ENCODE data around the gene B4GALT5.

B4GALT5 gene

GRCh38 chr20:49649672-49650071, 64.0 kb downstream of the B4GALT5 start:
- H4K91ac ChIP-seq (ENCODE audit: low read length) = no peak overlapping the region
- no peaks in the 10 kb centered on the region for H3K27me3 ChIP-seq (ENCODE audit: control insufficient read depth in 1 of 2, insufficient read depth in 1 of 2, low read length in 2 of 2)
- no peak overlapping the region for H2BK5ac ChIP-seq (ENCODE audit: low read depth, low read length, poor library complexity, severe bottlenecking)
- H4K8ac ChIP-seq (ENCODE audit: low read length) = no peak overlapping the region
- no peak overlapping the region for H3K4me2 ChIP-seq (ENCODE audit: low read length, poor library complexity, severe bottlenecking)
- DNase-seq = no peak
- no peak overlapping the region for H3K9ac ChIP-seq (ENCODE audit: low read length)
- H3K79me1 ChIP-seq (replicated peaks; ENCODE audit: low read length, poor library complexity, severe bottlenecking) = peaks cover 41% of the 10 kb centered on the region
- no peak overlapping the region for H3K14ac ChIP-seq (ENCODE audit: low read length in 2 of 2)
- no peak overlapping the region for H2AFZ ChIP-seq (ENCODE audit: low read depth, low read length)
- no peak overlapping the region for H2BK120ac ChIP-seq (ENCODE audit: low read depth, low read length)
- peaks cover 25 to 86% of the 10 kb centered on the region in 2 experiments for H3K36me3 ChIP-seq (ENCODE audit: control insufficient read depth in 1 of 2, insufficient read depth in 2 of 2, low read depth in 1 of 2, low read length in 2 of 2)
- H2AK5ac ChIP-seq (ENCODE audit: low read length, severe bottlenecking) = no peak overlapping the region
- H3K18ac ChIP-seq (ENCODE audit: low read depth in 1 of 2, low read length in 2 of 2) = no peak overlapping the region
- H3K4ac ChIP-seq (ENCODE audit: low read depth in 1 of 2, low read length in 2 of 2) = no peak overlapping the region
- H3K27ac ChIP-seq (ENCODE audit: low read length, poor library complexity, severe bottlenecking) = no peak overlapping the region
- H3K4me3 ChIP-seq (ENCODE audit: insufficient read depth in 1 of 2, low read depth in 1 of 2, low read length in 2 of 2) = no peak overlapping the region
- 82% methylated on average over 3 of the region's 3 CpGs for WGBS
- H2BK15ac ChIP-seq (ENCODE audit: low read depth, poor library complexity, severe bottlenecking) = no peak overlapping the region
- peaks cover 1% of the 10 kb centered on the region for H3K4me1 ChIP-seq (ENCODE audit: control insufficient read depth, insufficient read depth, low read depth, low read length)
- no peak overlapping the region for H3K23ac ChIP-seq (ENCODE audit: low read length in 2 of 2)
- no peak overlapping the region for H2BK12ac ChIP-seq (ENCODE audit: low read length in 2 of 2)
- no peaks in the 10 kb centered on the region for H3K9me3 ChIP-seq (ENCODE audit: control insufficient read depth, low read length)

GRCh38 chr20:49647550-49647949, 66.1 kb downstream of the B4GALT5 start:
- H2AK5ac ChIP-seq (ENCODE audit: low read length, severe bottlenecking) = no peak overlapping the region
- H2BK12ac ChIP-seq (ENCODE audit: low read length in 2 of 2) = no peak overlapping the region
- H3K36me3 ChIP-seq (ENCODE audit: control insufficient read depth in 1 of 2, insufficient read depth in 2 of 2, low read depth in 1 of 2, low read length in 2 of 2) = peaks cover 19 to 82% of the 10 kb centered on the region in 2 experiments
- H3K18ac ChIP-seq (ENCODE audit: low read depth in 1 of 2, low read length in 2 of 2) = no peak overlapping the region
- H4K8ac ChIP-seq (ENCODE audit: low read length) = no peak overlapping the region
- no peaks in the 10 kb centered on the region for H3K27me3 ChIP-seq (ENCODE audit: control insufficient read depth in 1 of 2, insufficient read depth in 1 of 2, low read length in 2 of 2)
- H2AFZ ChIP-seq (ENCODE audit: low read depth, low read length) = no peak overlapping the region
- H3K4me3 ChIP-seq (ENCODE audit: insufficient read depth in 1 of 2, low read depth in 1 of 2, low read length in 2 of 2) = no peak overlapping the region
- H3K4ac ChIP-seq (ENCODE audit: low read depth in 1 of 2, low read length in 2 of 2) = no peak overlapping the region
- no peak overlapping the region for H3K27ac ChIP-seq (ENCODE audit: low read length, poor library complexity, severe bottlenecking)
- no peak overlapping the region for H4K91ac ChIP-seq (ENCODE audit: low read length)
- no peak overlapping the region for H3K23ac ChIP-seq (ENCODE audit: low read length in 2 of 2)
- H2BK120ac ChIP-seq (ENCODE audit: low read depth, low read length) = no peak overlapping the region
- WGBS = 100% methylated on average over 2 of the region's 6 CpGs
- H2BK15ac ChIP-seq (ENCODE audit: low read depth, poor library complexity, severe bottlenecking) = no peak overlapping the region
- H3K14ac ChIP-seq (ENCODE audit: low read length in 2 of 2) = no peak overlapping the region
- H3K9me3 ChIP-seq (ENCODE audit: control insufficient read depth, low read length) = no peaks in the 10 kb centered on the region
- H3K4me1 ChIP-seq (ENCODE audit: control insufficient read depth, insufficient read depth, low read depth, low read length) = peaks cover 1% of the 10 kb centered on the region
- no peak overlapping the region for H3K4me2 ChIP-seq (ENCODE audit: low read length, poor library complexity, severe bottlenecking)
- DNase-seq = no peak
- no peak overlapping the region for H2BK5ac ChIP-seq (ENCODE audit: low read depth, low read length, poor library complexity, severe bottlenecking)
- peaks cover 36% of the 10 kb centered on the region for H3K79me1 ChIP-seq (replicated peaks; ENCODE audit: low read length, poor library complexity, severe bottlenecking)
- no peak overlapping the region for H3K9ac ChIP-seq (ENCODE audit: low read length)

DNA sequence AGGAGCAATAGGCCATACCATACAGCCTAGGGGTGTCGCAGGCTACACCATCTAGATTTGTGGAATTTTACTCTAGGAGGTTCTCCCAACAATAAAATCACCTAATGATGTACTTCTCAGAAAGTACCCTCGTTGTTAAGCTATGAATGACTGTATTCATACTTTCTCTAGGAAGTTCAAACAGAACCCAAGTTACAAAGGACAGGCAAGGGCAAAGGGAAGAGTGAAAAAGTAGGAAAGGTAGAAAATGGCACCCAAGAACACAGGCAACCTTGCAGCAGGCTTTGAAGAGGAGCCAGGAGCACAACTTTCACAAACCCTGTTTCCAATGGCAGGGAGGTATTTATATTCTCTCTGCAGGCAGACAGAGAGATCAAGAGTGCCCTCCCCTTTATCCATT, 67.2 kb downstream of the B4GALT5 start:
- Histone ChIP-seq H2BK12ac (ENCODE audit: low read length in 2 of 2) (no peak overlapping the region), H3K4me1 (ENCODE audit: control insufficient read depth, insufficient read depth, low read depth, low read length) (peaks cover 1% of the 10 kb centered on the region), H4K8ac (ENCODE audit: low read length) (no peak overlapping the region), H4K91ac (ENCODE audit: low read length) (no peak overlapping the region), H2BK15ac (ENCODE audit: low read depth, poor library complexity, severe bottlenecking) (no peak overlapping the region), H2BK120ac (ENCODE audit: low read depth, low read length) (no peak overlapping the region), H2AK5ac (ENCODE audit: low read length, severe bottlenecking) (no peak overlapping the region), H3K27ac (ENCODE audit: low read length, poor library complexity, severe bottlenecking) (no peak overlapping the region), H3K4me2 (ENCODE audit: low read length, poor library complexity, severe bottlenecking) (no peak overlapping the region), H2BK5ac (ENCODE audit: low read depth, low read length, poor library complexity, severe bottlenecking) (no peak overlapping the region), H3K4me3 (ENCODE audit: insufficient read depth in 1 of 2, low read depth in 1 of 2, low read length in 2 of 2) (no peak overlapping the region), H2AFZ (ENCODE audit: low read depth, low read length) (no peak overlapping the region), H3K36me3 (ENCODE audit: control insufficient read depth in 1 of 2, insufficient read depth in 2 of 2, low read depth in 1 of 2, low read length in 2 of 2) (peaks cover 25 to 83% of the 10 kb centered on the region in 2 experiments), H3K9me3 (ENCODE audit: control insufficient read depth, low read length) (no peaks in the 10 kb centered on the region), H3K4ac (ENCODE audit: low read depth in 1 of 2, low read length in 2 of 2) (no peak overlapping the region), H3K27me3 (ENCODE audit: control insufficient read depth in 1 of 2, insufficient read depth in 1 of 2, low read length in 2 of 2) (no peaks in the 10 kb centered on the region), H3K14ac (ENCODE audit: low read length in 2 of 2) (no peak overlapping the region), H3K18ac (ENCODE audit: low read depth in 1 of 2, low read length in 2 of 2) (no peak overlapping the region), H3K79me1 (replicated peaks; ENCODE audit: low read length, poor library complexity, severe bottlenecking) (peaks cover 38% of the 10 kb centered on the region), H3K23ac (ENCODE audit: low read length in 2 of 2) (no peak overlapping the region), H3K9ac (ENCODE audit: low read length) (no peak overlapping the region)
- 100% methylated on average over 1 of the region's 2 CpGs for WGBS
- DNase-seq = no peak

DNA sequence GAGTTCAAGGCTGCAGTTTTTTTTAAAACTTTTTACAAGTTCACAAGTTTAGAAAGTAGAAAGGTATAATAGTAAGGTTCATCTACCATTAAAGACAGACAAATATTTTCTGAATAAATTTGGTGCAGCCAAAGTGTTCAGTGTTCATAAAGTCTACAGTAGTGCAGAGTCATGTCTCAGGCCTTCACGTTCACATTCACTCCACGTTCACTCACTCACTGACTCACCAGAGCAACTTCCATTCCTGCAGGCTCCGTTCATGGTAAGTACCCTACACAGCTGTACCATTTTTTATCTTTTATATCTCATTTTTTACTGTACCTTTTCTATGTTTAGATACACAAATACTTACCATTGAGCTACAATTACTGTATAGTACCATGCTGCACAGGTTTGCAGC, 67.6 kb downstream of the B4GALT5 start:
- H4K8ac ChIP-seq (ENCODE audit: low read length) = no peak overlapping the region
- peaks cover 1% of the 10 kb centered on the region for H3K4me1 ChIP-seq (ENCODE audit: control insufficient read depth, insufficient read depth, low read depth, low read length)
- H3K36me3 ChIP-seq (ENCODE audit: control insufficient read depth in 1 of 2, insufficient read depth in 2 of 2, low read depth in 1 of 2, low read length in 2 of 2) = peaks cover 26 to 85% of the 10 kb centered on the region in 2 experiments
- H2BK120ac ChIP-seq (ENCODE audit: low read depth, low read length) = no peak overlapping the region
- H3K4me3 ChIP-seq (ENCODE audit: insufficient read depth in 1 of 2, low read depth in 1 of 2, low read length in 2 of 2) = no peak overlapping the region
- WGBS = 67% methylated on average over 3 of the region's 3 CpGs
- DNase-seq = no peak
- H3K4ac ChIP-seq (ENCODE audit: low read depth in 1 of 2, low read length in 2 of 2) = no peak overlapping the region
- H3K27ac ChIP-seq (ENCODE audit: low read length, poor library complexity, severe bottlenecking) = no peak overlapping the region
- no peak overlapping the region for H2BK5ac ChIP-seq (ENCODE audit: low read depth, low read length, poor library complexity, severe bottlenecking)
- H3K27me3 ChIP-seq (ENCODE audit: control insufficient read depth in 1 of 2, insufficient read depth in 1 of 2, low read length in 2 of 2) = no peaks in the 10 kb centered on the region
- H3K9ac ChIP-seq (ENCODE audit: low read length) = no peak overlapping the region
- no peaks in the 10 kb centered on the region for H3K9me3 ChIP-seq (ENCODE audit: control insufficient read depth, low read length)
- H2AFZ ChIP-seq (ENCODE audit: low read depth, low read length) = no peak overlapping the region
- H3K4me2 ChIP-seq (ENCODE audit: low read length, poor library complexity, severe bottlenecking) = no peak overlapping the region
- H4K91ac ChIP-seq (ENCODE audit: low read length) = no peak overlapping the region
- no peak overlapping the region for H2BK15ac ChIP-seq (ENCODE audit: low read depth, poor library complexity, severe bottlenecking)
- no peak overlapping the region for H2AK5ac ChIP-seq (ENCODE audit: low read length, severe bottlenecking)
- H3K23ac ChIP-seq (ENCODE audit: low read length in 2 of 2) = no peak overlapping the region
- H2BK12ac ChIP-seq (ENCODE audit: low read length in 2 of 2) = no peak overlapping the region
- H3K79me1 ChIP-seq (replicated peaks; ENCODE audit: low read length, poor library complexity, severe bottlenecking) = peaks cover 38% of the 10 kb centered on the region
- no peak overlapping the region for H3K18ac ChIP-seq (ENCODE audit: low read depth in 1 of 2, low read length in 2 of 2)
- no peak overlapping the region for H3K14ac ChIP-seq (ENCODE audit: low read length in 2 of 2)

Measured in mesenchymal stem cell (in vitro differentiated cells and primary cell).